NCI-H2196 (cell line): ENCODE measurements around the gene ZKSCAN4.

ENCODE experiments used
- DNase-seq: peaks from one replicate; lab custom pipeline; 2025; ENCODE audit not compliant: unreplicated experiment; lab: John Stamatoyannopoulos, UW

ZKSCAN4 gene

DNA sequence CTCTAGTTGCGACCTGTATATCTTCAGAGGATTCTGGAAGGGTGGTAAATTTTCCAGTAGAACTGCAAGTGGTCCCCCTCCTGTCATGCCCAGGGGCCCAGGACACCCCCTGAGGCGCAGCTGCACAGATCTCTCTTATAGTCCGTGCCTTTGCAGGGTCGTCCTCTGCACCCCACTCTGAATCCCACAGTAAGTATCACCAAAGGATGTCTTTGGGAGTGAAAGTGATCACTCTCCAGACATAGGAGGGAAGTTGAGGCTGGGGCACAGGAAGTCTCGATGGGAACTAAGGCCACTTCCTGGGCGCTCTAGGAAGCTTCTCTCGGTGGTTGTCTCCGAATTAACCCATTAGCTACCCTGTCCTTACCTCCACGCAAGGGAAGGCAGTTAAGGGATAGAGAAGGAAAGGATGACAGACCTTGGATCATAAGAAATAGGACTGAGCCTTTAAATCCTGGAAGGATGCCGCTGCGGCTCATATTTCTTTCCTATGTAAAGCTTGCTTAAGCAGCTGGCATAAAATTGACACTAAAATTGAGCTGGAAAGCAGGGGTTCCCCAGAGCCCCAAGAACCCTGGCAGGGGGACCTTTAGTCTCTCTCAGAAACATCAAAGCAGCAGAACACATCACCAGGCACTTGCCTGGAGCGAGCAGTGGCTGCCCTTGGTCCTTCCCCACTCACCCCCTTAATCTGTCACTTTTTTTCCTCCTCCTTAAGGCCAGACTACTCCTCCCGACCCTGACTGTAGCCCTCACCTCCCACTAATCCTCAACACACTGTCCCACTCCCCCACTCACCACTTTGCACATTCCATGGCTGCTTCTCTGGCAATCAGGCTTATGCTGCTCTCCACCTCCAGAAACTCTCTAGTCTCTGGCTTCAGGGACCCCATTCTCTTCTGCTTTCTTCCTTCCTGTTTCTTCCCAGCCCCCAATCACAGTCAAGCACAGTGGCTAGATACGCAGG is at the start of gene ZKSCAN4:
TSS of gene ZKSCAN4 (minus strand) at position 261 of the 967 bp plus-strand sequence. CDS start 289 bp downstream, outside the sequence.
- DNase-seq = peak; percentile 85

DNA sequence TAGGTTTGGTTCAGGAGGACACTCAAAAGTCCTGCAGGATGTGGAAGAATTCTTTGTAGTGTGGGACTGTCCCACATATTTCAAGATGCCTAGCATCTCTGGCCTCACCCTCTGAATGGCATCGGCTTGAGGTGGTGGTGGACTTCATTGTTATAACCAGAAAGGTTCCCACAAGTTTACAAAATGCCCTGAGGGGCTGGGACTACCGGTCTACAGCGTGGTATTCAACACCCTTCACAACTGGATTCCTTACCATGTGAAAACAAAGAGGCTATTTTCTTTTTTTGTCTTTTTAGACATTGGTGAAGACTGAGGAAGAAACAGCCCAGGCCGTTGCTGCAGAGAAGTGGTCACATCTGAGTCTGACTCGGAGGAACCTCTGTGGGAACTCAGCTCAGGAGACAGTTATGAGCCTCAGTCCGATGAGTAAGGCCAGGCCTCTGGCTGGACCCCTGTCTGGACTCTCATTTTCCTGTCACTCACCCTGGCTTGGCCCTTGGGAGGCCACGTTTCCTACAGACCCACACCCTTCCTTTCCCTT is 44.5 kb upstream of the ZKSCAN4 start:
- DNase-seq = no peak

DNA sequence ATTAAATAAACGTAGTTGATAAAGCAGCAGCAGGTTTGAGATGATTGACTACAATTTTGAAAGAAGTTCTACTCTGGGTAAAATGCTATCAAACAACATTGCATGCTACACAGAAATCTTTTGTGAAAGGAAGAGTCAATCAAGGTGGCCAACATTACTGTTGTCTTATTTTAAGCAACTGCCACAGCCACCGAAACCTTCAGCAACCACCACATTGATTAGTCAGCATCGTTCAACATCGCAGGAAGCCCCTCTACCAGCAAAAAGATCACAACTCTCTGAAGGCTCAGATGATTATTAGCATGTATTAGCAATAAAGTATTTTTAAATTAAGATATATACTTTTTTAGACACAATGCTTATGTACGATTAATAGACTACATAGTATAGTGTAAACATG is 43.3 kb upstream of the ZKSCAN4 start:
- no peak for DNase-seq

DNA sequence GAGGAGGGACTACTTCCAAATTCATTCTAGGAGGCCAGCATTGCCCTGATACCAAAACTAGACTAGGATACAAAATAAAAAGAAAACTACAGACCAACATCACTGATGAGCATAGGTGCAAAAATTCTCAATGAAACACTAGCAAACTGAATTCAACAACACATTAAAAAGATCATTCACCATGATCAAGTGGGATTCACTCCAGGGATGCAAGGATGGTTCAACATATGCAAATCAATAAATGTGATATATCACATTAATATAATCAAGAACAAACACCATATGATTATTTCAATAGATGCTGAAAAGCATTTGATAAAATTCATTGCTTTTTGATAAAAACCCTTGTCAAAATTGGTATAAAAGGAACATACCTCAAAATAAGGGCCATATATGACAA is 39.5 kb upstream of the ZKSCAN4 start:
- no peak for DNase-seq

DNA sequence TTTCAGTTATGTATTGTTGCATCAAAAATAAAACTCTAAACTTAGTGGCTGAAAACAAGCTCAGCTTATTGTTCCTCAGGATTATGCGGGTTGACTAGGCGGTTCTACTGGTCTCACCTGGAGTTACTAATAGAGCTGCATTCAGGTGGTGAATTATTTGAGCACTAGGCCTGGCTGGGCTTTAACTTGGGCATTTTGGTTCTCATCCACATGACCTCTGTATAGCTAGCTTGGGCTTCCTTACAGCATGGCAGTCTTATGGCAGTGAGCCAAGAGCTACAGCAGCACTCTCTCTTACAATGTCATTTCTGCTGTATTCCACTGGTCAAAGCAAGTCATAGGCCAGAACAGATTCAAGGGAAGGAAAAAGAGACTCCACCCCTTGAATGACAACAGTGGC is 30.9 kb upstream of the ZKSCAN4 start:
- no peak for DNase-seq

DNA sequence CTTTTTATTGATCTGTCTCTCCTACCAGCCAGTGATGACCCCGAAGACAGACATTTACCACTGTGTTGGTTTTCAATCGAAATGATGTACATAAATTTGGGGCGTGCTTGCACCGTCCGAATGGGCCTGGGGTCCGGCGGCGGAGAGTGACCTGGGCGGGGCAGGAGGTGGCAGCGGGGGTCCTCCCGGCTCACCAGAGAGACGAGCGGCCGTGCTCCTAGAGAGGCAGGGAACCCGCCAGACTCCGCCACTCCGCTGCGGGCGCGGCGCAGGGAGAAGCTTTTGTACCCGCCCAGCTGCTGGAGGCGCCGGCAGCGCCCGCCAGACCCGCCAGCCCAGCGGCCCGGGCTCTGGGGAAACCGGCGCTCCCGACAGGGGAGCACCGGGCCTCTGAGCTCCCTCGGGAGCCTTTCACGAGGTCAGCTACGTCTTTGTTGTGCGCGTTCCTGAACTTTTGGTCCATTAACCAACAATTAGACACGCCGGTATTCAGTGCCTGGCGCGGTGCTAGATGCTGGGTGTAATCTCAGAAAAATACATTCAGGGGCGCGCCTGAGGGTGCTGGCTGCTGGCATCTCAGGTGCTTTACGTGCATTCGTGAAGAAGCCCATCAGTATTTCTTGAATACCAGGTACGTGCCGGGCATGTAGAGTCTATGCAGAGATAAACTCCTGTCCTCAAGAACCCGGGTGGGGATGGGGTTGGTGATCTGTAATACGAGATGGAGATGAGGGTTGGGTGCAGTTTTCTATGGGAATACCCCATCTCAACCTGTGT is 29.4 kb upstream of the ZKSCAN4 start, which contains the start of gene PGBD1:
TSS of gene PGBD1 (plus strand) at position 285 of the 777 bp plus-strand sequence. CDS start 2,242 bp downstream, outside the sequence.
- DNase-seq = peak; percentile 76

DNA sequence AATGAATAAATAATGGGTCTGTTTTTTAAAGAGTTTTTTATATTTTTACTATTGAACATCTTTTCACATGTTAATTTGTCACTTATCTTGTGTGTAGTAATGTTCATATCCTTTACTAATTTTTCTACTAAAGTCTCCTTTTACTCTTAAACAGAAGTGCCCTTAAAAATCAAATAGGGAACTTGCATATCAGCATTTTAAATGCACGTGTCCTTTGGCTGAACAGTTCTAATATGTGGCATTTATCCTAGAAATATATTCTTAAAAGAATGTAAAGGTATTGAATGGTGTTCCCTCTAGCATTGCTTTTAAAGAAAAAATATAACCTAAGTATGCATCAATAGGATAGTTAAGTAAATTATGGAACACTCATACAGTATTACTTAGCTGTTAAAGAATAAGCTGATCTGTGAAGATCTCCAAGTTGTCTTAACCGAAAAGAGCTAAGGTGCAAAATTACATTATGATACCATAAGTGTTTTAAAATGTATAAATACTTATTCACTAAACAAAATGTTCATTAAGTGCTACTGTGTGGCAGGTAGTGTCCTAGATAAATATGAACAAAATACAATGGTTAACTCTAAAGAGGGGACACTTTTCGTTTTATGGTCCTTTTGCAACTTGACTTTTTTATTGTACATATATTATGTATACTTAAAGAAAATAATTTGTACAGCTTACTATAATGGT is 28.7 kb upstream of the ZKSCAN4 start:
- DNase-seq = no peak

DNA sequence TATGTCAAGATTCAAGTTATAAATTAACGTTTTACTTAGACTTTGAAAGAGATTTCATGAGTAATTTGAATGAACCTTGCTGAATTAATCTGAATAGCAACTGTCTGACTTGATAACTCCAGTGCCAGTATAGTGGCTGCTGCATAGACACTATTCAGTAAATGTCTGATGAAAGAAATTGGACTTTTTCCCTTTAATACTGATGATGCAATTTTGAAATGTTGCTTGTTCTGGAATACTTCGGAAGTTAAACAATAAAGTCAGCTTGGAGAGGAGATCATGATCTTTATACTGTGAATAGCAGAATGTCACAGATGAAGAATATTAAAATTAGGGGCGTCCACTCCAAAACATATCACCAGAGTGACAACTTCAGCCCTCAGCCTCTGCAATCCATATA is 25.7 kb upstream of the ZKSCAN4 start:
- no peak for DNase-seq

DNA sequence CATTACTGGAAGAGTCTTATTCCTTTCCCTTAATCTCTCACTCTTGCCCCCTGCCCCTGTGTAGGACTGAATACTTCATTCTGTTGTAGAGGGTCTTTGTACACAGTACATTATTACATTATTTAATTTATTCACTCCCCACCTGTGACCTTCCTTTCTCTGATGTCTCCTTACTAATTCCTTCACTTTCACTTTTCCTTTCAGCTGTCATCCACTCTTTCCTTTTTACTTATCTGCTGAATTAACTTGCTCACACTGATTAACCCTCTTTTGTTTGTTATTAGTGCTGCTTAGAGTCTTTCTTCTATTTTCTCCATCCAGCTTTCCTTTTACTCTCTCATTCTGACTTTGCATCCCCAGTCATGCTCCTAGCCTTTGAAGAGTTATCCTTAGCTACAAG is 22.8 kb upstream of the ZKSCAN4 start:
- no peak for DNase-seq

DNA sequence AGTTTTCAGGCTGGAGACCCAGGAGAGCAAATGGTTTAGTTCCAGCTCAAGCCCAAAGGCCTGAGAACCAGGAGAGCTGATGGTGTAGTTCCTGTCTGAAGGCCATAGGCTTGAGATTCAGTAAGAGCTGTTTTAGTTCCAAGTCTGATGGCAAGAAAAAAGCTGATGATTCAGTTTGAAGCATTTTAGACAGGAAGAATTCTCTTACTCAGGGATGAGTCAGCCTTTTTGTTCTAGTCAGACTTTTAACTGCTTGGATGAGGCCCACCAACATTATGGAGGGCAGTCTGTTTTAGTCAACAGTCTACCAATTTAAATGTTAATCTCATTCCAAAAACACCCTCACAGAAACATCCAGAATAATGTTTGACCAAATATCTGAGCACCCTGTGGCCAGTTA is 17.4 kb upstream of the ZKSCAN4 start:
- no peak for DNase-seq

DNA sequence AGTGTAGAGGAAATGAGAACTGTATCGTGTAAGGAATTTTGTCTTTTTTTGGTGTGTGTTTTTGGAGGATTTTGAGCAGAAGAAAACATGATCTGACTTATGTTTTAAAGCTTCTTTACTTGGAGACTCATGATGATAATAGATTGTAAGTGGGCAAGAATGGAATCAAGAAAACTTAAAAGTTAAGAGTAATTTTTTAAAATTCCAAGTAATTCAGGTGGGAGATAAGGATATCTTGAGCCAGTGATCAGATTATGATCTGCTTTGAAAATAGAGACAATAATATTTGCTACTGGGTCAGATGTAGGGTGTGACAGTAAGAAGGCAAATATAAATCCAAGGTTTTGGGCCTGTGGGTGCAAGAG is 15.6 kb upstream of the ZKSCAN4 start:
- no peak for DNase-seq

DNA sequence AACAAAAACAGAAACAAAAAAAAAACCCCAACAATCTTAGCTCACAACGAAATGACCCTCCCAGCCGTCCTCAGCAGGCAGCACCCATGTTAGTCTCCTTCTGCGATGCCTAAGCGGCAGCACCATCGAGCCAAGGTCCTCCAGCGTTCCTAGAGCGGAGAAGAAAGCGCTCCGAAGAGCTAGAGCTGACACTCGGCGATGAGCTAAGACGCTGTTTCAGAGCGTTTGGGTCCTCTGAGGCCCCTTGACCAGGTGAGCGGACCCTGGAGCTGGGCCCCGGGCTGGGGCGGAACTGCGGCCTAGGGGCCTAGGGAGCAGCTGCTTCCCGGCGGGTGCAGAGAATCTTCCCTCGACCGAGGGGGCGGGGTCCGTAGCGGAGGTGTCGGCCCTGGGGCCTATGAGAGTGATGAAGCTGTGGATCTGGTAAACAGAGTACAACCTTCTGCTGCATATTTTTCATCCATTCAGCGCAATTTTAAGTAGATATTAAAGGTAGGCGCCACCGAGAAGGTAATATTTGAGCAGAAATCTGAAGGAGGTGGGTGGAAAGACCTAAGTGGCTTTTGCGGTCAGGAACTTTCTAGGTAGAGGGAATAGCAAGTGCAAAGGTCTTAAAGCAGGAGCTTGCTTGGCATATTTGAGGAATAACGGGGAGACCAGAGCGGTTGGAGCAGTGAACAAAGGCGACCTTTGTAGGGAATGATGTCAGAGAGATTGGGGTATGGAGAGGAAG is 15.1 kb upstream of the ZKSCAN4 start, which contains the start of gene ZSCAN26:
TSS of gene ZSCAN26 (plus strand) at position 182 of the 733 bp plus-strand sequence. CDS start 4,777 bp downstream, outside the sequence.
- DNase-seq = peak; percentile 85

DNA sequence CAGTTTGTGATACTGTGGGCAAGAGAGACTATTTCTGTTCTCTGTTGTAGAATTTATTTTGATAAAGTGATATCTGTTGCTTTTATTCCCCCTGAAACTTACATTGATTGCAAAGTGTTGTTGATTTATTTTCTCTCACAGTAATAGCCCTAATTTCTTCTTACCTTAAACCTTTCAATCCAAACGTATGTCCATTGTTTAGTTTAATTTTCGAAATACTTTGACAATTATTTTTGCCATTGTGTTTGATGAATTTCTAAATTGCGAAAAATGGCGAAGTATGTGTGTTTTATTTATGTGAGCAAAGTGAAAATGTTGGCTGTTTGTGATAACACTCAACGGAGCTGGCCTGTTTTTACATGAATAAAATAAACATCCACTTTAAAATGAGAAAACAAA is 14.5 kb upstream of the ZKSCAN4 start:
- DNase-seq = no peak

DNA sequence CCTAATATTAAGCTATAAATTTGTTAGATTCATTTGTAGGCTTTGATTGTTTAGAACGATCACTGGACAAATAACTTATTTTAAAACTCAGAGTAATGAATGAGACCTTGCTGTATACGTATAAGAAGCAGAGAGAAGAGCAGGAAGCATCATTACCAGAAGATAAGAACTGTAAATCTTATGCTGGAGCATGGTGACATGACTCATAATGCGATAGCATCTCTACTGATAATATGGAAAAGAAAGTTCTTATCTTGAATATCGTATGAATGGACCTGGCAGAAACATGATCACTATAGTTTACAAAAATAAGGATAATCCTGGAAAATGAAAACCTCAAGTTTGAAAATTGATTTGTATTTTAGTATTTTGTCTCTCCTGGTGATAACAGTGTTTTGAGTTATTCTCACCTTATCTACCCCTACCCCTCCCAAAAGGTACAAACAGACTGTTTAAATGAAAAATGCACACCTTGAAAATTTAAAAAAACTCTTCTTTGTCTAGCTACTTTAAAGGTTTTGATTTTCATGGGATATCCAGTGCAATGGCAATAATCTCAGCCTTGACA is 12.8 kb upstream of the ZKSCAN4 start:
- no peak for DNase-seq

DNA sequence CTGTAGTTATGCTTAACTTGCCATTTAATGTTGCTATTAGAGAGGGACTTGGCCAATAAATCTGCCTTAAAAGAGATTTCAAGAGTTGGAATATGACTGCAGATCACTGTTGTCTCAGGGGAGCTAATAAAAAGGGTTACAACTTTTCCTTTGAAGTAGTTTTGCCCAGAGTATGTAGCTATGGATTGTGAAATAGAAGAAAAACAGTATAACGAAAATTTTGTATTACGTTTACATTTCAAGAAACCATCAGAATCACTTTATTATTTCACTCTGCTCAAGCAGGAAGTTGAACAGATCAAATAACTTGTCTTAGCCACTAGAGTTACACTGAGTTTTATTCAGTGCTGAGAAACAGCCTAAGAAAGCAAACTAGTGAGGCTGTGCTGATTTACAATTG is 11.9 kb upstream of the ZKSCAN4 start:
- DNase-seq = no peak

DNA sequence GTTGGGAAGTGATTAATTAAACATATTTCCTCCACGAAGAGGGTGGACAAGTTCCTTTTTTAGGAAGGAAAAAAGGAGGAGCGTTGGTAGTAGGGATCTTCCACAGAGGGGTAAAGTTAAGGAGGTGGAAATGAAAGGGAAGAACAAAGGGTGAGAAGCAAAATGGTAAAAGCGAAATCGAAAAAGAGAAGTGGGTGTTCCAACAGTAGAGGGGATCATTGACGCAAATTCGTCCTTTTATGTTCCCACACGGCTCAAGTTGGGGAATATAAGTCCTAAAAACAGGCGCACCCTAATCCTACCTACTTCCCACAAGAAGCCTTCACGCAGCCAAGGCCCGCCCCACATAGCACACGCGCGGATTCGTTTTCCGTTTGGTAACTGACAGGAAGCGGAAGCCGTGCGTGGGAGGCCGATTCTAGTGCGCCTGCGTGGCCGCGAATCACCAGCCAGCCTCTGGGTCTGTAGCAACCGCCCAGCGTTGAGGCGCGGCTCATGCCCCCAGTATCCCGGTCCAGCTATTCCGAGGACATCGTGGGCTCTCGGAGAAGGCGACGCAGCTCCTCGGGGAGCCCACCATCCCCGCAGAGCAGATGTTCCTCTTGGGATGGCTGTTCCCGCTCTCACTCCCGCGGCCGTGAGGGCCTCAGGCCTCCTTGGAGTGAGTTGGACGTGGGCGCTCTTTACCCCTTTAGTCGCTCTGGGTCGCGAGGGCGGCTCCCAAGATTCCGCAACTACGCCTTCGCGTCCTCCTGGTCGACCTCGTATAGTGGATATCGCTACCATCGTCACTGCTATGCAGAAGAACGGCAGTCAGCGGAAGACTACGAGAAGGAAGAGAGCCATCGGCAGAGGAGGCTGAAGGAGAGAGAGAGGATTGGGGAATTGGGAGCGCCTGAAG is 7.1 kb upstream of the ZKSCAN4 start, which contains the start of gene NKAPL:
TSS of gene NKAPL (plus strand) at position 421 of the 901 bp plus-strand sequence. CDS start at position 496, 75 bp downstream.
- no peak for DNase-seq

DNA sequence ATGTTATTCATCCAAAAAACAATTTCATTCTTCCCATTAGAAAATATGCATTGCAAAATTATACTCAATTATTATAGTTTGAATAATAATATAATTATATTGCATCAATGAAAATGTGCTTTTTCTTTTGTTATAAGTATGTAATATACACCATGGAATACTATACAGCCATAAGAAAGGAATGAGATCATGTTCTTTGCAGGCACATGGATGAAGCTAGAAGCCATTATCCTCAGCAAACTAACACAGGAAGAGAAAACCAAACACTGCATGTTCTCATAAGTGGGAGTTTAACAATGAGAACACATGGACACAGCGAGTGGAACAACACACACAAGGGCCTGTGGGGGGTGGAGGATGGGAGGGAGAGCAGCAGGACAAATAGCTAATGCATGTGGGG is 5.0 kb upstream of the ZKSCAN4 start:
- no peak for DNase-seq

DNA sequence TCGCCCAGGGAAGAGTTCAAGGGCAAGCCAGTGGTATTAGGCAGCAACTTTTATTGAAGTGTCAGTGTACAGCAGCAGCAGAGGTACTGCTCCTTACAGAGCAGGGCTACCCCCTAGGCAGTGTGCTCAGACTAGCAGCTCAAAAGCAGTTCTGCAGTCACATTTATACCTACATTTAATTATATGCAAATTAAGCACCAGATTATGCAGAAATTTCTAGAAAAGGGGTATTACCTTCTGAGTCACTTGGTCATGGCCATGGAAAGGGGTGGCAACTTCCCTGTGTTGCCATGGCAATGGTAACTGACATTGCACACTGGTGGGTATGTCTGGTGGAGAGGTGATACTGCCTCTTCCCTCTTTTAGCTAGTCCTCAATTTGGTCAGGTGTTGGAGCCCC is 2.1 kb upstream of the ZKSCAN4 start:
- no peak for DNase-seq

DNA sequence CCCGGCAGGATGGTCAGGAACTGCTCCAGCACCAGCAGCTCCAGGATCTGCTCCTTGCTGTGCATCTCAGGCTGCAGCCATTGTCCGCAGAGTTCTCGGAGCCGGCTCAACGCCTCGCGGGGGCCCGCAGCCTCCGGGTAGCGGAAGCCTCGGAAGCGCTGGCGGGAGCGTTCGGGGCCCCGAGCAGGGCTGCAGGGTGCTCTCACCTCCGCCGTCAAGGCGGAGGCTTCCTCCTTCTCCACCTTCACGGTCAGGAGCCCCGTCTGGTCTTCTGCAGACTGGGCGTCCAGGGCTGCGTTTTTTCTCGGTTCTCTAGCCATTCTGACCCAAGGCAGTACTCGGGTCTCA is 434 bp downstream of the ZKSCAN4 start:
- peak; percentile 7 for DNase-seq
